ENCODE measurements around the gene SLC9C1.

The SLC9C1 gene

GRCh38 chr3:112233083-112233482, 60.9 kb downstream of the SLC9C1 start:
- TF ChIP-seq CTCF (conservative IDR thresholded peaks at IDR 0.05) (no peak), ZFX (IDR thresholded peaks at IDR 0.05) (no peak)
- no peak overlapping the region for H3K27ac ChIP-seq

GRCh38 chr3:112231727-112232126, 62.3 kb downstream of the SLC9C1 start:
- H3K27ac ChIP-seq = no peak overlapping the region
- no peak for TF ChIP-seq ZFX (IDR thresholded peaks at IDR 0.05)
- no peak for TF ChIP-seq CTCF (conservative IDR thresholded peaks at IDR 0.05)

- no peak for TF ChIP-seq ZFX (IDR thresholded peaks at IDR 0.05)
- no peak for TF ChIP-seq CTCF (conservative IDR thresholded peaks at IDR 0.05)
These were observed 64.0 kb downstream of the SLC9C1 start for GRCh38 chr3:112230033-112230432.

GRCh38 chr3:112228786-112229185, 65.2 kb downstream of the SLC9C1 start:
- no peak overlapping the region for H3K27ac ChIP-seq
- no peak for TF ChIP-seq ZFX (IDR thresholded peaks at IDR 0.05)
- TF ChIP-seq CTCF (conservative IDR thresholded peaks at IDR 0.05) = no peak

More at GRCh38 chr3:112230033-112230432, 64.0 kb downstream of the SLC9C1 start:
- H3K27ac ChIP-seq = no peak overlapping the region

GRCh38 chr3:112200317-112200666, 93.7 kb downstream of the SLC9C1 start:
- TF ChIP-seq ZFX (IDR thresholded peaks at IDR 0.05) (no peak), CTCF (conservative IDR thresholded peaks at IDR 0.05) (no peak)
- no peak overlapping the region for H3K27ac ChIP-seq

- H3K27ac ChIP-seq = no peak overlapping the region
These were observed 94.2 kb downstream of the SLC9C1 start for GRCh38 chr3:112199622-112200316.

GRCh38 chr3:112197131-112197530, 96.9 kb downstream of the SLC9C1 start:
- TF ChIP-seq CTCF (conservative IDR thresholded peaks at IDR 0.05) = no peak
- TF ChIP-seq ZFX (IDR thresholded peaks at IDR 0.05) = no peak
- no peak overlapping the region for H3K27ac ChIP-seq

More at GRCh38 chr3:112199622-112200316, 94.2 kb downstream of the SLC9C1 start:
- TF ChIP-seq CTCF (conservative IDR thresholded peaks at IDR 0.05) = no peak
- TF ChIP-seq ZFX (IDR thresholded peaks at IDR 0.05) = no peak

All from C4-2B (cell line).